H9 (cell line): ENCODE measurements around the gene RIPK1. TPM values are rescaled to one million over a fixed set of nuclear protein-coding genes. Genes with fewer than 3 reads are reported as not detected.
A peak's percentile ranks its signal among the peaks of the same experiment; 100 is the strongest.

Source experiments
- DNase-seq: peaks from one replicate; pipeline ENCODE4 v3.0.0-alpha.2; 2017
- H2AFZ ChIP-seq: one replicate; pipeline ENCODE4 v1.6.1; 2013; ENCODE audit warnings: mild to moderate bottlenecking, low read length, control low read depth, moderate library complexity
- H2AK5ac ChIP-seq: 2 replicates; pipeline ENCODE4 v1.6.1; 2013; ENCODE audit warnings: low read length, control low read depth, mixed read lengths; ENCODE audit not compliant: insufficient read length
- H2BK120ac ChIP-seq: one replicate; pipeline ENCODE4 v1.6.1; 2013; ENCODE audit warnings: low read depth, mild to moderate bottlenecking, low read length, control low read depth, inconsistent platforms; ENCODE audit not compliant: poor library complexity, severe bottlenecking
- H2BK12ac ChIP-seq: 2 replicates; pipeline ENCODE4 v1.6.1; 2013; ENCODE audit warnings: low read length, control low read depth, mixed read lengths, low read depth; ENCODE audit not compliant: insufficient read length
- H2BK15ac ChIP-seq: 2 replicates; pipeline ENCODE4 v1.6.1; 2013; ENCODE audit warnings: low read depth, low read length, control low read depth
- H2BK20ac ChIP-seq: one replicate; pipeline ENCODE4 v1.6.1; 2013; ENCODE audit warnings: low read depth, mild to moderate bottlenecking, low read length, control low read depth, inconsistent platforms; ENCODE audit not compliant: poor library complexity, severe bottlenecking
- H2BK5ac ChIP-seq: 2 replicates; pipeline ENCODE4 v1.6.1; 2013; ENCODE audit warnings: low read length, control low read depth, mixed read lengths; ENCODE audit not compliant: insufficient read length
- H3K14ac ChIP-seq: 2 replicates; pipeline ENCODE4 v1.6.1; 2013; ENCODE audit warnings: low read length, control low read depth; ENCODE audit not compliant: insufficient read depth
- H3K18ac ChIP-seq: 2 replicates; pipeline ENCODE4 v1.6.1; 2013; ENCODE audit warnings: low read depth, mild to moderate bottlenecking, mixed read lengths, low read length, control low read depth; ENCODE audit not compliant: insufficient read length
- H3K23ac ChIP-seq: 2 replicates; pipeline ENCODE4 v1.6.1; 2013; ENCODE audit warnings: low read length, control low read depth, mixed read lengths, low read depth; ENCODE audit not compliant: insufficient read length
- H3K23me2 ChIP-seq: 2 replicates; pipeline ENCODE4 v1.6.1; 2013; ENCODE audit warnings: low read depth, mild to moderate bottlenecking, mixed read lengths, low read length, control low read depth; ENCODE audit not compliant: insufficient read length, poor library complexity, severe bottlenecking
- H3K27ac ChIP-seq: 2 replicates; pipeline ENCODE4 v1.5.1; 2013; ENCODE audit warnings: low read length, control low read depth, mixed read lengths, low read depth; ENCODE audit not compliant: insufficient read length
- H3K27me3 ChIP-seq: 2 replicates; pipeline ENCODE4 v1.6.1; 2013; ENCODE audit warnings: low read length, control low read depth, inconsistent platforms; ENCODE audit not compliant: insufficient read depth
- H3K4ac ChIP-seq: 2 replicates; pipeline ENCODE4 v1.6.1; 2013; ENCODE audit warnings: low read depth, mild to moderate bottlenecking, control low read depth, inconsistent platforms, low read length, moderate library complexity
- H3K4me1 ChIP-seq: 2 replicates; pipeline ENCODE4 v1.6.1; 2013; ENCODE audit warnings: low read length, control low read depth, inconsistent platforms; ENCODE audit not compliant: insufficient read depth
- H3K4me2 ChIP-seq: 2 replicates; pipeline ENCODE4 v1.6.1; 2013; ENCODE audit warnings: low read length, control low read depth, mixed read lengths; ENCODE audit not compliant: insufficient read length, insufficient read depth
- H3K56ac ChIP-seq: 2 replicates; pipeline ENCODE4 v1.6.1; 2013; ENCODE audit warnings: low read depth, mild to moderate bottlenecking, mixed read lengths, low read length, control low read depth; ENCODE audit not compliant: insufficient read length
- H3K79me1 ChIP-seq: 2 replicates; pipeline ENCODE4 v1.6.1; 2013; ENCODE audit warnings: low read depth, mild to moderate bottlenecking, moderate library complexity, low read length, control low read depth, inconsistent platforms; ENCODE audit not compliant: insufficient read depth, poor library complexity, severe bottlenecking
- H3K79me2 ChIP-seq: 2 replicates; pipeline ENCODE4 v1.6.1; 2013; ENCODE audit warnings: low read length, control low read depth, inconsistent platforms; ENCODE audit not compliant: insufficient read depth
- H3K9ac ChIP-seq: 2 replicates; pipeline ENCODE4 v1.6.1; 2013; ENCODE audit warnings: low read length, control low read depth, mixed read lengths; ENCODE audit not compliant: insufficient read length; ENCODE audit errors: extremely low read depth
- H3K9me3 ChIP-seq: one replicate; pipeline ENCODE4 v1.6.1; 2013; ENCODE audit warnings: low read depth, low read length, inconsistent platforms; ENCODE audit not compliant: control insufficient read depth
- H3T11ph ChIP-seq: one replicate; pipeline ENCODE4 v1.6.1; 2013; ENCODE audit warnings: mild to moderate bottlenecking, low read length, control low read depth, inconsistent platforms
- H4K20me1 ChIP-seq: one replicate; pipeline ENCODE4 v1.6.1; 2013; ENCODE audit not compliant: control insufficient read depth, insufficient read length, insufficient read depth
- H4K5ac ChIP-seq: 2 replicates; pipeline ENCODE4 v1.6.1; 2013; ENCODE audit warnings: low read depth, mild to moderate bottlenecking, mixed read lengths, low read length, control low read depth; ENCODE audit not compliant: insufficient read length
- H4K8ac ChIP-seq: replicated peaks from 2 replicates; pipeline ENCODE4 v1.6.1; 2013; ENCODE audit warnings: low read length, control low read depth, mixed read lengths, low read depth; ENCODE audit not compliant: insufficient read length
- H4K91ac ChIP-seq: 2 replicates; pipeline ENCODE4 v1.6.1; 2013; ENCODE audit warnings: low read depth, mild to moderate bottlenecking, moderate library complexity, mixed read lengths, low read length, control low read depth; ENCODE audit not compliant: insufficient read length
- H3K27ac Mint-ChIP-seq, 3 experiments: 2 replicates in 2 of 3; 3 replicates in 1 of 3; pipeline ENCODE4 v1.8.0; 2020 to 2021; ENCODE audit warnings: mixed read lengths in 3 of 3, mild to moderate bottlenecking in 1 of 3, moderate library complexity in 1 of 3
- H3K27me3 Mint-ChIP-seq: 2 replicates; pipeline ENCODE4 v1.8.0; 2021; ENCODE audit warnings: low read depth, mild to moderate bottlenecking, moderate library complexity, mixed read lengths
- H3K36me3 Mint-ChIP-seq, 3 experiments: 2 replicates in 2 of 3; 3 replicates in 1 of 3; pipeline ENCODE4 v1.8.0; 2020 to 2021; ENCODE audit warnings: low read depth in 3 of 3, mixed read lengths in 3 of 3; ENCODE audit not compliant: insufficient read depth in 1 of 3
- H3K4me1 Mint-ChIP-seq, 2 experiments: 2 replicates each; pipeline ENCODE4 v1.8.0; 2020; ENCODE audit warnings: mixed read lengths in 2 of 2
- H3K4me3 Mint-ChIP-seq, 2 experiments: 2 replicates in 1 of 2; 3 replicates in 1 of 2; pipeline ENCODE4 v1.8.0; 2020 to 2021; ENCODE audit warnings: mild to moderate bottlenecking in 2 of 2, mixed read lengths in 2 of 2, moderate library complexity in 1 of 2
- H3K9me3 Mint-ChIP-seq, 2 experiments: 2 replicates in 1 of 2; 3 replicates in 1 of 2; pipeline ENCODE4 v1.8.0; 2020; ENCODE audit warnings: mild to moderate bottlenecking in 2 of 2, mixed read lengths in 2 of 2, moderate library complexity in 1 of 2
- WGBS: extraction: QIAGEN DNeasy Blood & Tissue Kit; methylation state at CpG from one replicate; pipeline ENCODE4 v1.1.7; 2013; ENCODE audit warnings: missing lambda C conversion rate, low lambda C conversion rate, mixed read lengths; ENCODE audit not compliant: insufficient read length; ENCODE audit errors: extremely low coverage; 5-methylcytosine and 5-hydroxymethylcytosine counted together
- total RNA-seq: library from RNA; stranded (reverse); gene quantifications from 2 replicates; pipeline ENCODE4 v1.2.1, GENCODE V29; 2021
- TF ChIP-seq, protein P1 (sequence below): fragments of 200-600 bp; sonication (generic); conservative IDR thresholded peaks from 3 replicates; pipeline ENCODE4 v1.8.0; 2021; ENCODE audit warnings: antibody characterized with exemption, mild to moderate bottlenecking

RIPK1 gene
- total RNA-seq, 1 experiment from 2014 or later: 24.6 TPM

DNA sequence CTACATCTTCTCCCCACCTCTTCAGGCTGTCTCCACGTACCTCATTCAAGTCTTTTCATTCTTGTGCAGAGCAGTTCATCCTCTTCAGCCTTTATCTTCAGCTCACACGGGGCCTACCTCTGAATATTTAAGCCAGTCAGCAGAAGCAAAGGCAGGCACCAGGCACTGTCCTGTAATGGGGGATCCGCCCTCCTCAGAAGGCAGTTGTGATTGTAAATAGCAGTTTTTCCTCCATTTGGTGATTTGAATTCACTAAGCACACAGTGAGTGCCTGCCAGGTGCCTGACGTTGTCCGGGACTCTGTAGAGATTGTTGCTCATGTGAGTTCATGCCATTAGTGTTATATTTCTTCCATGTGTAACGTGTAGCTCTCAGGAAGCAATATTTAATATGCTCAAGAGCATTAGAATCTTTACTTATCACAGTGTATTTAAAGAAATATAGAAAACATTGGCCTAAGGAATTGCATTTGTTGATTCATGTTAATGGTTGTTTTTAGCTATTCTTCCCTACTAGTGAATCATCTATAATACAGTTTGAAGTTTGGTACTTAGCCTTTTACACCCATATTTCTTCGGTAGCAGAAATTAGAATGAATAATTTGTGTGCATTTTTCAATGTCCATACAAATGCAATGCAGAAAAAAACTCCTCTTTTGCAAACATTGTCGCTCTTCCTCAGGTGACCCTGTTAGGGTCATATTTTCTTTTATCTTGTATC lies 68.2 kb downstream of the RIPK1 start:
- H3K9me3 ChIP-seq: no peaks in the 10 kb centered on the region
- H3K4me1 Mint-ChIP-seq: peaks cover 12 to 18% of the 10 kb centered on the region in 2 experiments
- H3K79me1 ChIP-seq: no peaks in the 10 kb centered on the region
- H3K56ac ChIP-seq: no peak overlapping the region
- no peak overlapping the region for H2BK5ac ChIP-seq
- H3K27me3 ChIP-seq: no peaks in the 10 kb centered on the region
- no peak overlapping the region for H3K9ac ChIP-seq
- no peak overlapping the region for H3K23ac ChIP-seq
- H3K4me1 ChIP-seq: no peaks in the 10 kb centered on the region
- H3K27ac ChIP-seq: no peak overlapping the region
- H4K8ac ChIP-seq: no peak overlapping the region
- H2BK12ac ChIP-seq: no peak overlapping the region
- H4K91ac ChIP-seq: no peak overlapping the region
- no peak overlapping the region for H2AFZ ChIP-seq
- no peak overlapping the region for H3K4ac ChIP-seq
- no peaks in the 10 kb centered on the region for H3K9me3 Mint-ChIP-seq
- no peak overlapping the region for H3T11ph ChIP-seq
- H3K4me3 Mint-ChIP-seq: no peak overlapping the region
- H4K5ac ChIP-seq: no peak overlapping the region
- peak overlapping the region; percentile 21 to 78 (median 56); a peak in 4 of 7 replicates for H3K27ac Mint-ChIP-seq
- H3K27me3 Mint-ChIP-seq: no peaks in the 10 kb centered on the region
- peaks cover 2% of the 10 kb centered on the region for H3K23me2 ChIP-seq
- no peak overlapping the region for H2AK5ac ChIP-seq
- no peak overlapping the region for H2BK20ac ChIP-seq
- peaks cover 47 to 92% (median 86%) of the 10 kb centered on the region in 3 experiments for H3K36me3 Mint-ChIP-seq
- no peak overlapping the region for H3K4me2 ChIP-seq
- TF ChIP-seq, protein P1, sequence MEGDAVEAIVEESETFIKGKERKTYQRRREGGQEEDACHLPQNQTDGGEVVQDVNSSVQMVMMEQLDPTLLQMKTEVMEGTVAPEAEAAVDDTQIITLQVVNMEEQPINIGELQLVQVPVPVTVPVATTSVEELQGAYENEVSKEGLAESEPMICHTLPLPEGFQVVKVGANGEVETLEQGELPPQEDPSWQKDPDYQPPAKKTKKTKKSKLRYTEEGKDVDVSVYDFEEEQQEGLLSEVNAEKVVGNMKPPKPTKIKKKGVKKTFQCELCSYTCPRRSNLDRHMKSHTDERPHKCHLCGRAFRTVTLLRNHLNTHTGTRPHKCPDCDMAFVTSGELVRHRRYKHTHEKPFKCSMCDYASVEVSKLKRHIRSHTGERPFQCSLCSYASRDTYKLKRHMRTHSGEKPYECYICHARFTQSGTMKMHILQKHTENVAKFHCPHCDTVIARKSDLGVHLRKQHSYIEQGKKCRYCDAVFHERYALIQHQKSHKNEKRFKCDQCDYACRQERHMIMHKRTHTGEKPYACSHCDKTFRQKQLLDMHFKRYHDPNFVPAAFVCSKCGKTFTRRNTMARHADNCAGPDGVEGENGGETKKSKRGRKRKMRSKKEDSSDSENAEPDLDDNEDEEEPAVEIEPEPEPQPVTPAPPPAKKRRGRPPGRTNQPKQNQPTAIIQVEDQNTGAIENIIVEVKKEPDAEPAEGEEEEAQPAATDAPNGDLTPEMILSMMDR: no peak
- H4K20me1 ChIP-seq: no peaks in the 10 kb centered on the region
- H3K14ac ChIP-seq: no peak overlapping the region
- no peaks in the 10 kb centered on the region for H3K79me2 ChIP-seq
- no peak overlapping the region for H3K18ac ChIP-seq
- H2BK15ac ChIP-seq: no peak overlapping the region
- H2BK120ac ChIP-seq: no peak overlapping the region
- no peak for DNase-seq
- WGBS: no CpG with 5 or more reads among the region's 8 CpGs
